GM12878 (cell line): ENCODE measurements around the gene PRKN. TPM values are rescaled to one million over a fixed set of nuclear protein-coding genes. Genes with fewer than 3 reads are reported as not detected.

Source experiments
- ATAC-seq: fragments of 200-7000 bp; cut with Tn5 transposase; 3 replicates; pipeline ENCODE4 v1.9.1; 2020; ENCODE audit warnings: mild to moderate bottlenecking, moderate library complexity
- BruUV-seq: library from RNA; stranded (reverse); fragments of 400-500 nt; replicated peaks from 2 replicates; lab custom pipeline; 2021; lab: Mats Ljungman, UMichigan
- CTCF ChIA-PET: fragments of 300-600 bp; sonication (Branson Sonifier 250); formaldehyde crosslinking; extraction: SDS; loops from one replicate; lab custom pipeline; 2021; ENCODE audit warnings: inconsistent platforms; lab: Yijun Ruan, JAX
- POLR2A ChIA-PET: fragments of 350-600 bp; formaldehyde crosslinking; extraction: SDS; loops from one replicate; lab custom pipeline; 2021; ENCODE audit warnings: inconsistent platforms; lab: Charles Lee
- RAD21 ChIA-PET: fragments of 300-600 bp; sonication (Branson Sonifier 250); formaldehyde crosslinking; loops from one replicate; lab custom pipeline; 2023; ENCODE audit warnings: antibody characterized with exemption; ENCODE audit not compliant: unreplicated experiment; lab: Charles Lee
- SMC1A ChIA-PET: fragments of 300-600 bp; sonication (Branson Sonifier 250); formaldehyde crosslinking; loops from one replicate; lab custom pipeline; 2023; ENCODE audit not compliant: unreplicated experiment, uncharacterized antibody; lab: Charles Lee
- DNase-seq: peaks from one replicate; pipeline ENCODE4 v3.0.0-alpha.2; 2011; ENCODE audit warnings: low read depth, low spot score
- FAIRE-seq: peaks from 3 replicates; lab custom pipeline; 2011; peaks lifted over from hg19 to GRCh38; lab: Jason Lieb, UNC
- H2AFZ ChIP-seq: 2 replicates; pipeline ENCODE4 v1.6.0; 2011; ENCODE audit warnings: low read depth, low read length, control low read depth; ENCODE audit not compliant: control insufficient read depth
- H3K27ac ChIP-seq: 2 replicates; pipeline ENCODE4 v1.5.1; 2011; ENCODE audit warnings: control low read depth; ENCODE audit not compliant: control insufficient read depth, insufficient read depth
- H3K27me3 ChIP-seq, 2 experiments: replicated peaks in 1 of 2; 2 replicates each; pipeline versions ENCODE4 v1.6.0 to v1.6.1; 2011; ENCODE audit warnings: low read length in 1 of 2; ENCODE audit not compliant: control insufficient read depth in 2 of 2, insufficient read depth in 2 of 2
- H3K36me3 ChIP-seq, 2 experiments: 2 replicates each; pipeline ENCODE4 v1.5.1; 2011; ENCODE audit warnings: low read length in 1 of 2; ENCODE audit not compliant: control insufficient read depth in 2 of 2, insufficient read depth in 2 of 2
- H3K4me1 ChIP-seq: 2 replicates; pipeline ENCODE4 v1.6.1; 2011; ENCODE audit warnings: mild to moderate bottlenecking, low read length, moderate library complexity, mixed read lengths; ENCODE audit not compliant: control insufficient read depth, insufficient read depth
- H3K4me2 ChIP-seq: 2 replicates; pipeline ENCODE4 v1.6.0; 2011; ENCODE audit warnings: control low read depth; ENCODE audit not compliant: control insufficient read depth, insufficient read depth
- H3K4me3 ChIP-seq: fragments of 200-600 bp; sonication (generic); 2 replicates; pipeline ENCODE4 v1.5.1; 2016
- H3K79me2 ChIP-seq: 2 replicates; pipeline ENCODE4 v1.6.0; 2011; ENCODE audit warnings: low read length; ENCODE audit not compliant: control insufficient read depth, insufficient read depth
- H3K9ac ChIP-seq: 2 replicates; pipeline ENCODE4 v1.8.0; 2011; ENCODE audit warnings: low read length, control low read depth, mixed read lengths; ENCODE audit not compliant: control insufficient read depth, insufficient read depth
- H3K9me3 ChIP-seq: replicated peaks from 3 replicates; pipeline ENCODE4 v1.5.1; 2011; ENCODE audit warnings: mild to moderate bottlenecking, low read length; ENCODE audit not compliant: control insufficient read depth, insufficient read depth
- H4K20me1 ChIP-seq: 2 replicates; pipeline ENCODE4 v1.6.0; 2011; ENCODE audit not compliant: control insufficient read depth, insufficient read depth
- CHD4 ChIP-seq: fragments of 200-600 bp; sonication (generic); IDR thresholded peaks from 2 replicates; pipeline ENCODE4 v1.6.1; 2016; ENCODE audit warnings: mild to moderate bottlenecking
- EGR1 ChIP-seq, 2 experiments: IDR thresholded peaks; 1 replicate in 1 of 2; 2 replicates in 1 of 2; pipeline ENCODE4 v1.6.1; 2011 to 2012; ENCODE audit warnings: low read depth in 2 of 2, low read length in 2 of 2, borderline replicate concordance in 1 of 2, mild to moderate bottlenecking in 1 of 2, moderate library complexity in 1 of 2
- GATAD2B ChIP-seq: fragments of 450-650 bp; conservative IDR thresholded peaks from 2 replicates; pipeline ENCODE4 v1.6.1; 2017; ENCODE audit warnings: low read depth, mild to moderate bottlenecking, moderate library complexity
- JUNB ChIP-seq: IDR thresholded peaks from 2 replicates; pipeline ENCODE4 v1.6.1; 2016; ENCODE audit warnings: antibody characterized with exemption, mild to moderate bottlenecking
- MTA2 ChIP-seq: fragments of 450-650 bp; IDR thresholded peaks from 2 replicates; pipeline ENCODE4 v1.6.1; 2016; ENCODE audit warnings: low read depth, mild to moderate bottlenecking, moderate library complexity
- NFIC ChIP-seq: IDR thresholded peaks from 2 replicates; pipeline ENCODE4 v1.6.1; 2012; ENCODE audit warnings: low read depth, mild to moderate bottlenecking, inconsistent platforms, low read length, moderate library complexity
- POU2F2 ChIP-seq: IDR thresholded peaks from 3 replicates; pipeline ENCODE4 v1.6.1; 2011; ENCODE audit warnings: low read depth, mild to moderate bottlenecking, low read length, borderline replicate concordance
- SRF ChIP-seq, 2 experiments: IDR thresholded peaks; 2 replicates each; pipeline ENCODE4 v1.6.1; 2011; ENCODE audit warnings: low read depth in 2 of 2, low read length in 2 of 2, mild to moderate bottlenecking in 1 of 2, moderate library complexity in 1 of 2
- WRNIP1 ChIP-seq: IDR thresholded peaks from 2 replicates; pipeline ENCODE4 v1.6.1; 2011; ENCODE audit warnings: low read depth, low read length, improper control_type of control experiment, borderline replicate concordance
- ZBED1 ChIP-seq: IDR thresholded peaks from 2 replicates; pipeline ENCODE4 v1.6.1; 2016; ENCODE audit warnings: borderline replicate concordance
- WGBS: methylation state at CpG from one replicate; pipeline ENCODE4 v1.1.6; 2016; ENCODE audit warnings: low lambda C conversion rate; ENCODE audit not compliant: insufficient replicate concordance, insufficient coverage; ENCODE audit errors: missing lambda C conversion rate; 5-methylcytosine and 5-hydroxymethylcytosine counted together
- in situ Hi-C: fragments of 300-500 bp; cut with MboI; formaldehyde crosslinking; loops from 9 replicates; pipeline ENCODE4 v1.14.3; 2018; ENCODE audit warnings: mixed read lengths
- intact Hi-C: fragments of 100-400 bp; cut with micrococcal nuclease; formaldehyde crosslinking; loops from one replicate; pipeline ENCODE4 v1.14.2; 2022; ENCODE audit not compliant: unreplicated experiment
- polyA plus RNA-seq, 11 experiments: library from polyadenylated mRNA; depleted of rRNA in 4 of 11; unstranded in 6 of 11; stranded (reverse) in 5 of 11; fragments of >200 nt; fragmentation: Nextera tagmentation in 4 of 11; fragmentation: Illumina TruSeq in 1 of 11; extraction: Ambion mirVana in 4 of 11; extraction: Trizol in 1 of 11; gene quantifications; 1 replicate in 1 of 11; 2 replicates in 10 of 11; pipeline versions ENCODE4 v1.2.1 to v1.2.3, GENCODE V29; 2011 to 2016; ENCODE audit warnings: inconsistent platforms in 2 of 11, missing spikeins in 2 of 11, low read depth in 1 of 11
- total RNA-seq, 4 experiments: library from RNA; depleted of rRNA in 3 of 4; stranded (reverse); fragments of >200 nt in 3 of 4; fragmentation: Illumina TruSeq in 1 of 4; extraction: Trizol in 1 of 4; gene quantifications; 2 replicates each; pipeline versions ENCODE4 v1.2.1 to v1.2.3, GENCODE V29; 2013 to 2021
- TF ChIP-seq, protein P1 (sequence below): IDR thresholded peaks from 2 replicates; pipeline ENCODE4 v1.6.1; 2012; ENCODE audit warnings: mild to moderate bottlenecking, low read depth, low read length

PRKN gene
- total and polyA plus RNA-seq, 10 of the 15 experiments (the other 5 are each of a cell fraction or from before 2014, with no cell fraction given), result 0.06 to 0.09 TPM; not detected in 8

DNA sequence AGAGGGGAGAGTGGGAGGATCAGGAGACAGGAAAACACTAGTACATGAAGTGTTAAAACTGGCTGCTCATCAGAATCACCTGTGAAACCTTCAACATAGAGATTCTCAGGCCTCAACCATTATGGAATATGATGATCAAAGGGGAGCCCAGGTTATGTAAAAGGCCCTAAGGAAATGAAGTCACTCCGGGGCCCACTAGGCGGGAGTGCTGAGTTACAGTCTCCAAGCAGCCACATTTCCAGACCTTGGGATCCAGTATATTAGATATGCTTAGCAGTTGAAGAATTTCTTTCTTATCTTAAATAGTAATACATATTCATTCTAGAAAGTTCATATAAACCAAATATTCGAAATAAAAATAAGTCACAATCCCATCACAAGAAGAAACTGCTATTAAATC is 476.3 kb downstream of the PRKN start (continued):
- TF ChIP-seq, protein P1, sequence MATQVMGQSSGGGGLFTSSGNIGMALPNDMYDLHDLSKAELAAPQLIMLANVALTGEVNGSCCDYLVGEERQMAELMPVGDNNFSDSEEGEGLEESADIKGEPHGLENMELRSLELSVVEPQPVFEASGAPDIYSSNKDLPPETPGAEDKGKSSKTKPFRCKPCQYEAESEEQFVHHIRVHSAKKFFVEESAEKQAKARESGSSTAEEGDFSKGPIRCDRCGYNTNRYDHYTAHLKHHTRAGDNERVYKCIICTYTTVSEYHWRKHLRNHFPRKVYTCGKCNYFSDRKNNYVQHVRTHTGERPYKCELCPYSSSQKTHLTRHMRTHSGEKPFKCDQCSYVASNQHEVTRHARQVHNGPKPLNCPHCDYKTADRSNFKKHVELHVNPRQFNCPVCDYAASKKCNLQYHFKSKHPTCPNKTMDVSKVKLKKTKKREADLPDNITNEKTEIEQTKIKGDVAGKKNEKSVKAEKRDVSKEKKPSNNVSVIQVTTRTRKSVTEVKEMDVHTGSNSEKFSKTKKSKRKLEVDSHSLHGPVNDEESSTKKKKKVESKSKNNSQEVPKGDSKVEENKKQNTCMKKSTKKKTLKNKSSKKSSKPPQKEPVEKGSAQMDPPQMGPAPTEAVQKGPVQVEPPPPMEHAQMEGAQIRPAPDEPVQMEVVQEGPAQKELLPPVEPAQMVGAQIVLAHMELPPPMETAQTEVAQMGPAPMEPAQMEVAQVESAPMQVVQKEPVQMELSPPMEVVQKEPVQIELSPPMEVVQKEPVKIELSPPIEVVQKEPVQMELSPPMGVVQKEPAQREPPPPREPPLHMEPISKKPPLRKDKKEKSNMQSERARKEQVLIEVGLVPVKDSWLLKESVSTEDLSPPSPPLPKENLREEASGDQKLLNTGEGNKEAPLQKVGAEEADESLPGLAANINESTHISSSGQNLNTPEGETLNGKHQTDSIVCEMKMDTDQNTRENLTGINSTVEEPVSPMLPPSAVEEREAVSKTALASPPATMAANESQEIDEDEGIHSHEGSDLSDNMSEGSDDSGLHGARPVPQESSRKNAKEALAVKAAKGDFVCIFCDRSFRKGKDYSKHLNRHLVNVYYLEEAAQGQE, result no peak
- TF ChIP-seq WRNIP1, result no peak
- no peak for TF ChIP-seq POU2F2
- TF ChIP-seq ZBED1, result no peak
- TF ChIP-seq CHD4, result no peak
- no peak for TF ChIP-seq EGR1 (IDR thresholded peaks at IDR 0.05; ENCODE audit: borderline replicate concordance in 1 of 2, low read depth in 2 of 2, low read length in 2 of 2)

DNA sequence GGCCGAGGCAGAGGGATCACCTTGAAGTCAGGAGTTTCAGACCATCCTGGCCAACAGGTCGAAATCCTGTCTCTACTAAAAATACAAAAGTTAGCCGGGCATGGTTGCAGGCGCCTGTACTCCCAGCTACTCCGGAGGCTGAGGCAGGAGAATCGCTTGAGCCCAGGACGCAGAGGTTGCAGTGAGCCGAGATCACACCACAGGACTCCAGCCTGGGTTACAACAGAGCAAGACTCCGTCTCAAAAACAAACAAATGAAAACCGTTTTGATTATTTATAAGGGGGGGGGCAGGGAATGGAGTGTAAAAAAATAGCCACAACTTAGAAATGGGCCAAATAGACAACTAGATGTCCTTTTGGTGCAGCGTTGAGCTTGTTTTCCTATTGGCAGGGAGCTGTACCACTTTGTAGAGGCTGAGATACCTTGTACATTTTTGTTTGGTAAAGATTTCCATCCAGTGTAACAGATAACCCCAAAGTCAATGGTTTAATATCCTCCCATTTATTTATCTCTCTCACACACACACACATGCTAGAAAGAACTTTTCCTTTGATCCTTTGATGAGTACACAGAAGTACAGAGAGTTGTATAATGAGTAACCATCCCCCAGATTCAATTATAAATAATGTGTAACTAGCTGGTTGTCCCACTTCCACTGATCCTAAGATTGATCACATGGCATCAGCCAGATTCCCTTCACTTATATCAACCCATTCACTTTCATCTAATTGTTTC is 477.5 kb downstream of the PRKN start:
- BruUV-seq, result no TSS peak
- SMC1A ChIA-PET, result no interaction called here
- ATAC-seq, result no peak

More for the DNA sequence above, 477.5 kb downstream of the PRKN start:
- H3K27me3 ChIP-seq, result no peaks in the 10 kb centered on the region
- intact Hi-C loops, result no loop called here
- no peak overlapping the region for H3K4me2 ChIP-seq
- 31% methylated on average over 11 of the region's 11 CpGs for WGBS
- no peaks in the 10 kb centered on the region for H3K36me3 ChIP-seq
- TF ChIP-seq NFIC (no peak), JUNB (no peak), SRF (IDR thresholded peaks at IDR 0.05; ENCODE audit: low read depth in 2 of 2, low read length in 2 of 2) (no peak), GATAD2B (no peak), MTA2 (no peak)
- TF ChIP-seq, protein P1, result no peak
- TF ChIP-seq, all 136 proteins: peak for 0
- ChIA-PET POLR2A (no interaction called here), RAD21 (no interaction called here), CTCF (no interaction called here)
- Histone ChIP-seq H4K20me1 (no peaks in the 10 kb centered on the region), H2AFZ (no peak overlapping the region), H3K9ac (no peak overlapping the region), H3K9me3 (no peaks in the 10 kb centered on the region), H3K4me3 (no peak overlapping the region), H3K27ac (no peak overlapping the region), H3K4me1 (no peaks in the 10 kb centered on the region), H3K79me2 (no peaks in the 10 kb centered on the region)
- no peak for DNase-seq
- no peak for FAIRE-seq
- in situ Hi-C loops, result no loop called here
